ENCODE measurements around the gene AEBP1.

DNA sequence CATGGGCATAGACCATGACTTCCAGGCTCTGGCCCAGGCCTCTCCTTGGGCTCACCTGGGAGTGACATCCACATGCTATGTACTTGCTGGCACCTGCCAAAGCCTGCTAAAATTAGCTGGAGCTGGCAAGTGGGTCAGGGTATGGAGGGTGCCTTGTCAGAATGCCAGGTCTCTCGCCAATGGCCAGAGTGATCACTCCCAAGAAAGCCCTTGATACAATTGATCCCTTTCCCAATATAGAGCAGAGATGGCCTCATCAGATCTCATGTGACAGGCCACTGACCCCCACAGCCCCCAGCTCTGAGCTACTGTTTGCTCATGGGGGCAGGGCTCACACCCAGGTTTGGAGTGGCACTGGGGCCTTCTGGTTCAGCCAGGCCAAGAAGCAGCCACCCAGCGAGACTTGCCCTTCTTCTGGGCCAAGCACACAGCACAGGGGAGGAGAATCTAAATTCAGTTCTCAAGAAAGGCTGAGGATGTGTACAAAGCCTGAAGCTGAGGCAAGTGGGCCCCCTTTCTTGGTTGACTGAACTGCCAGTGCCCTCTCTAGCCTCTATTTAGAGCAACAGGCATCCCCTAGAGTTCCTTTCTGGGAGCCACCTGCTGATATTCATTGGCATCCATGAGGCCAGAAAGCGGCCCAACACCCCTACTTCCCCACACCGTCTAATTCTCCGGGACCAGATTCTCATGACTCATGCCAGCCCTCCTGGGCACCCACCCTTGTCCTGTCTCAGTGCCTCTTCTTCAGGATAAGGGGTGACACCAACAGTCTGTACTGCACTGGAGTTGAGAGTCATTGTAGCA lies 55.9 kb downstream of the AEBP1 start:
- no peak for TF ChIP-seq CTCF (IDR thresholded peaks at IDR 0.05)
- TF ChIP-seq POLR2A (IDR thresholded peaks at IDR 0.05): no peak
- TF ChIP-seq POLR2AphosphoS5 (IDR thresholded peaks at IDR 0.05): no peak
